GM23338 (cell line): ENCODE data around the gene LNP1. TPM values are rescaled to one million over a fixed set of nuclear protein-coding genes. Genes with fewer than 3 reads are reported as not detected.

ENCODE experiments used
- ATAC-seq: fragments of 200-7000 bp; cut with Tn5 transposase; 3 replicates; pipeline ENCODE4 v1.9.1; 2020
- DNase-seq: peaks from one replicate; pipeline ENCODE4 v3.0.0-alpha.2; 2015; ENCODE audit warnings: low spot score
- H2AFZ ChIP-seq: fragments of 200-600 bp; sonication (generic); 2 replicates; pipeline ENCODE4 v1.8.0; 2016; ENCODE audit warnings: antibody characterized with exemption, mild to moderate bottlenecking, moderate library complexity
- H3F3A ChIP-seq: fragments of 200-600 bp; sonication (generic); replicated peaks from 2 replicates; pipeline ENCODE4 v1.8.0; 2017; ENCODE audit warnings: antibody characterized with exemption, mixed run types, low read depth
- H3K27ac ChIP-seq: fragments of 200-600 bp; sonication (generic); 2 replicates; pipeline ENCODE4 v1.6.1; 2016; ENCODE audit warnings: low read depth
- H3K27me3 ChIP-seq: fragments of 200-600 bp; sonication (generic); 2 replicates; pipeline ENCODE4 v1.8.0; 2016; ENCODE audit warnings: mild to moderate bottlenecking, mixed run types, moderate library complexity; ENCODE audit not compliant: insufficient read depth
- H3K36me3 ChIP-seq: fragments of 200-600 bp; sonication (generic); 2 replicates; pipeline ENCODE4 v1.8.0; 2016; ENCODE audit warnings: mild to moderate bottlenecking; ENCODE audit not compliant: insufficient read depth
- H3K4me1 ChIP-seq: fragments of 200-600 bp; sonication (generic); 2 replicates; pipeline ENCODE4 v1.8.0; 2016; ENCODE audit warnings: mild to moderate bottlenecking, moderate library complexity; ENCODE audit not compliant: insufficient read depth
- H3K4me2 ChIP-seq: fragments of 200-600 bp; sonication (generic); 2 replicates; pipeline ENCODE4 v1.7.1; 2017; ENCODE audit warnings: mixed run types
- H3K4me3 ChIP-seq: fragments of 200-600 bp; sonication (generic); 2 replicates; pipeline ENCODE4 v1.6.1; 2016; ENCODE audit warnings: mixed run types
- H3K79me2 ChIP-seq: fragments of 200-600 bp; sonication (generic); replicated peaks from 2 replicates; pipeline ENCODE4 v1.8.0; 2017; ENCODE audit warnings: mild to moderate bottlenecking; ENCODE audit not compliant: insufficient read depth
- H3K9me2 ChIP-seq: fragments of 200-600 bp; sonication (generic); 2 replicates; pipeline ENCODE4 v1.8.0; 2017; ENCODE audit not compliant: insufficient read depth
- H4K20me1 ChIP-seq: fragments of 200-600 bp; sonication (generic); replicated peaks from 2 replicates; pipeline ENCODE4 v1.8.0; 2017; ENCODE audit warnings: mild to moderate bottlenecking; ENCODE audit not compliant: insufficient read depth
- H3K27ac Mint-ChIP-seq: 2 replicates; pipeline ENCODE4 v1.8.0; 2020; ENCODE audit warnings: inconsistent platforms, mild to moderate bottlenecking, moderate library complexity, mixed read lengths
- H3K27me3 Mint-ChIP-seq: 3 replicates; pipeline ENCODE4 v1.8.0; 2022; ENCODE audit warnings: low read depth, mild to moderate bottlenecking, moderate library complexity, mixed read lengths, inconsistent platforms; ENCODE audit not compliant: insufficient read depth, poor library complexity
- H3K36me3 Mint-ChIP-seq: 3 replicates; pipeline ENCODE4 v1.8.0; 2021; ENCODE audit warnings: low read depth, mild to moderate bottlenecking, inconsistent platforms, moderate library complexity, mixed read lengths
- H3K4me1 Mint-ChIP-seq: 3 replicates; pipeline ENCODE4 v1.8.0; 2020; ENCODE audit warnings: mild to moderate bottlenecking, inconsistent platforms, mixed read lengths
- H3K4me3 Mint-ChIP-seq: 3 replicates; pipeline ENCODE4 v1.8.0; 2021; ENCODE audit warnings: moderate library complexity, mild to moderate bottlenecking, inconsistent platforms, mixed read lengths
- H3K9me3 Mint-ChIP-seq: 3 replicates; pipeline ENCODE4 v1.8.0; 2020; ENCODE audit warnings: moderate library complexity, mild to moderate bottlenecking, inconsistent platforms, mixed read lengths
- CREB1 ChIP-seq: fragments of 250-450 bp; sonication (Bioruptor Pico); IDR thresholded peaks from 2 replicates; pipeline ENCODE4 v1.5.0; 2020; ENCODE audit warnings: low read depth, mild to moderate bottlenecking, moderate library complexity
- EZH2 ChIP-seq: fragments of 200-600 bp; sonication (generic); IDR thresholded peaks from one replicate; pipeline ENCODE4 v1.8.0; 2017; ENCODE audit warnings: antibody characterized with exemption, mild to moderate bottlenecking, low read depth; ENCODE audit not compliant: unreplicated experiment
- EZH2phosphoT487 ChIP-seq: fragments of 200-600 bp; sonication (generic); IDR thresholded peaks from one replicate; pipeline ENCODE4 v1.8.1; 2018; ENCODE audit warnings: antibody characterized with exemption; ENCODE audit not compliant: unreplicated experiment
- JUNB ChIP-seq: IDR thresholded peaks from one replicate; pipeline ENCODE4 v1.6.1; 2016; ENCODE audit warnings: antibody characterized with exemption; ENCODE audit not compliant: unreplicated experiment
- NANOG ChIP-seq: IDR thresholded peaks from 2 replicates; pipeline ENCODE4 v1.6.1; 2016; ENCODE audit warnings: antibody characterized with exemption, borderline replicate concordance
- POLR2AphosphoS5 ChIP-seq: IDR thresholded peaks from 2 replicates; pipeline ENCODE4 v1.6.1; 2016; ENCODE audit warnings: antibody characterized with exemption, low read depth
- STAT1 ChIP-seq: IDR thresholded peaks from one replicate; pipeline ENCODE4 v1.6.1; 2016; ENCODE audit warnings: antibody characterized with exemption; ENCODE audit not compliant: unreplicated experiment
- ZNF114 ChIP-seq: fragments of 250-450 bp; sonication (Bioruptor Pico); IDR thresholded peaks from 2 replicates; pipeline ENCODE4 v1.5.0; 2020; ENCODE audit warnings: mild to moderate bottlenecking, moderate library complexity
- ZNF331 ChIP-seq: fragments of 250-450 bp; sonication (Bioruptor Pico); IDR thresholded peaks from 2 replicates; pipeline ENCODE4 v1.5.0; 2020; ENCODE audit warnings: low read depth, mild to moderate bottlenecking, moderate library complexity
- polyA plus RNA-seq: library from polyadenylated mRNA; unstranded; fragments of >200 nt; fragmentation: Nextera tagmentation; extraction: Ambion mirVana; gene quantifications from 2 replicates; pipeline ENCODE4 v1.2.1, GENCODE V29; 2016
- total RNA-seq: library from RNA; depleted of rRNA; stranded (reverse); fragments of >200 nt; shearing (Covaris generic); gene quantifications from 2 replicates; pipeline ENCODE4 v1.2.3, GENCODE V29; 2014
- TF ChIP-seq, protein P1 (sequence below), 2 experiments: fragments of 200-600 bp in 1 of 2; sonication (generic) in 1 of 2; conservative IDR thresholded peaks; 2 replicates each; pipeline versions ENCODE4 v1.5.1 to v1.6.1; 2016 to 2017; ENCODE audit warnings: antibody characterized with exemption in 2 of 2, low read depth in 2 of 2, mild to moderate bottlenecking in 2 of 2, moderate library complexity in 1 of 2
- TF ChIP-seq, protein P2 (sequence below): IDR thresholded peaks from 2 replicates; pipeline ENCODE4 v1.6.1; 2016; ENCODE audit warnings: antibody characterized with exemption
- TF ChIP-seq, protein P3 (sequence below): IDR thresholded peaks from one replicate; pipeline ENCODE4 v1.6.1; 2018; ENCODE audit warnings: antibody characterized with exemption; ENCODE audit not compliant: unreplicated experiment
- TF ChIP-seq, protein P4 (sequence below): fragments of 250-450 bp; sonication (Bioruptor Pico); IDR thresholded peaks from 2 replicates; pipeline ENCODE4 v1.5.0; 2020; ENCODE audit warnings: mild to moderate bottlenecking, moderate library complexity

The LNP1 gene
- total and polyA plus RNA-seq, 2 experiments from 2014 or later, result 4.7 to 6.7 TPM

DNA sequence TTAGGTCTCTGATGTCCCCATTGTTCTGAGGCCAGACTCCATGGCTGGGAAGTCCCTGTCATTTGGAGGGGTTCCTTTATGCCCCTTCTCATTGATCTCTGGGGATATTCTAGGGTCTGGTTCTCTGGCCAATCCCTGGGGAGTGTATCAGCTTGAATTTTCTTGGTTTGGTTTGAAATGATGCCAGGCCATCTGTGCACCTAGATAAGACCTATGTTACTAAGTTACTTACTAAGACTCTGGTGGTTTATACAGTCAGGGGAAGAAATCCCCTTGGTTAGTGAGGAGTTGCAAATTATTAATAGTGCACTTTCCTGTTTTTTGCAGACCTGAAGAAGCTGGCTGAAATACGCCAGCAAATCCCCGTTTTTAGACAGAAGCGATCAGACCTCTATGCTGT, 46.5 kb upstream of the LNP1 start:
- Mint-ChIP-seq H3K9me3 (peaks cover 2% of the 10 kb centered on the region; the same call in 1 of the 3 replicates), H3K27me3 (peaks cover 2% of the 10 kb centered on the region), H3K27ac (no peak overlapping the region), H3K4me3 (no peak overlapping the region), H3K4me1 (no peaks in the 10 kb centered on the region), H3K36me3 (peaks cover 25% of the 10 kb centered on the region)
- Histone ChIP-seq H3K4me1 (no peaks in the 10 kb centered on the region), H3K27me3 (no peaks in the 10 kb centered on the region), H3K79me2 (no peaks in the 10 kb centered on the region), H4K20me1 (no peaks in the 10 kb centered on the region), H3F3A (no peaks in the 10 kb centered on the region), H3K27ac (no peak overlapping the region), H3K4me3 (no peak overlapping the region), H3K4me2 (no peak overlapping the region), H3K9me2 (no peaks in the 10 kb centered on the region), H3K36me3 (peaks cover 3% of the 10 kb centered on the region; the same call in 1 of the 2 replicates), H2AFZ (no peak overlapping the region)
- ATAC-seq, result no peak
- DNase-seq, result no peak
- TF ChIP-seq ZNF114 (CRISPR knock-in tag), result no peak
- TF ChIP-seq STAT1, result no peak
- TF ChIP-seq, protein P1, sequence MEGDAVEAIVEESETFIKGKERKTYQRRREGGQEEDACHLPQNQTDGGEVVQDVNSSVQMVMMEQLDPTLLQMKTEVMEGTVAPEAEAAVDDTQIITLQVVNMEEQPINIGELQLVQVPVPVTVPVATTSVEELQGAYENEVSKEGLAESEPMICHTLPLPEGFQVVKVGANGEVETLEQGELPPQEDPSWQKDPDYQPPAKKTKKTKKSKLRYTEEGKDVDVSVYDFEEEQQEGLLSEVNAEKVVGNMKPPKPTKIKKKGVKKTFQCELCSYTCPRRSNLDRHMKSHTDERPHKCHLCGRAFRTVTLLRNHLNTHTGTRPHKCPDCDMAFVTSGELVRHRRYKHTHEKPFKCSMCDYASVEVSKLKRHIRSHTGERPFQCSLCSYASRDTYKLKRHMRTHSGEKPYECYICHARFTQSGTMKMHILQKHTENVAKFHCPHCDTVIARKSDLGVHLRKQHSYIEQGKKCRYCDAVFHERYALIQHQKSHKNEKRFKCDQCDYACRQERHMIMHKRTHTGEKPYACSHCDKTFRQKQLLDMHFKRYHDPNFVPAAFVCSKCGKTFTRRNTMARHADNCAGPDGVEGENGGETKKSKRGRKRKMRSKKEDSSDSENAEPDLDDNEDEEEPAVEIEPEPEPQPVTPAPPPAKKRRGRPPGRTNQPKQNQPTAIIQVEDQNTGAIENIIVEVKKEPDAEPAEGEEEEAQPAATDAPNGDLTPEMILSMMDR (conservative IDR thresholded peaks at IDR 0.05; ENCODE audit: low read depth in 2 of 2), result no peak
- TF ChIP-seq, protein P2, sequence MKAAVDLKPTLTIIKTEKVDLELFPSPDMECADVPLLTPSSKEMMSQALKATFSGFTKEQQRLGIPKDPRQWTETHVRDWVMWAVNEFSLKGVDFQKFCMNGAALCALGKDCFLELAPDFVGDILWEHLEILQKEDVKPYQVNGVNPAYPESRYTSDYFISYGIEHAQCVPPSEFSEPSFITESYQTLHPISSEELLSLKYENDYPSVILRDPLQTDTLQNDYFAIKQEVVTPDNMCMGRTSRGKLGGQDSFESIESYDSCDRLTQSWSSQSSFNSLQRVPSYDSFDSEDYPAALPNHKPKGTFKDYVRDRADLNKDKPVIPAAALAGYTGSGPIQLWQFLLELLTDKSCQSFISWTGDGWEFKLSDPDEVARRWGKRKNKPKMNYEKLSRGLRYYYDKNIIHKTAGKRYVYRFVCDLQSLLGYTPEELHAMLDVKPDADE, result no peak
- TF ChIP-seq, protein P3, sequence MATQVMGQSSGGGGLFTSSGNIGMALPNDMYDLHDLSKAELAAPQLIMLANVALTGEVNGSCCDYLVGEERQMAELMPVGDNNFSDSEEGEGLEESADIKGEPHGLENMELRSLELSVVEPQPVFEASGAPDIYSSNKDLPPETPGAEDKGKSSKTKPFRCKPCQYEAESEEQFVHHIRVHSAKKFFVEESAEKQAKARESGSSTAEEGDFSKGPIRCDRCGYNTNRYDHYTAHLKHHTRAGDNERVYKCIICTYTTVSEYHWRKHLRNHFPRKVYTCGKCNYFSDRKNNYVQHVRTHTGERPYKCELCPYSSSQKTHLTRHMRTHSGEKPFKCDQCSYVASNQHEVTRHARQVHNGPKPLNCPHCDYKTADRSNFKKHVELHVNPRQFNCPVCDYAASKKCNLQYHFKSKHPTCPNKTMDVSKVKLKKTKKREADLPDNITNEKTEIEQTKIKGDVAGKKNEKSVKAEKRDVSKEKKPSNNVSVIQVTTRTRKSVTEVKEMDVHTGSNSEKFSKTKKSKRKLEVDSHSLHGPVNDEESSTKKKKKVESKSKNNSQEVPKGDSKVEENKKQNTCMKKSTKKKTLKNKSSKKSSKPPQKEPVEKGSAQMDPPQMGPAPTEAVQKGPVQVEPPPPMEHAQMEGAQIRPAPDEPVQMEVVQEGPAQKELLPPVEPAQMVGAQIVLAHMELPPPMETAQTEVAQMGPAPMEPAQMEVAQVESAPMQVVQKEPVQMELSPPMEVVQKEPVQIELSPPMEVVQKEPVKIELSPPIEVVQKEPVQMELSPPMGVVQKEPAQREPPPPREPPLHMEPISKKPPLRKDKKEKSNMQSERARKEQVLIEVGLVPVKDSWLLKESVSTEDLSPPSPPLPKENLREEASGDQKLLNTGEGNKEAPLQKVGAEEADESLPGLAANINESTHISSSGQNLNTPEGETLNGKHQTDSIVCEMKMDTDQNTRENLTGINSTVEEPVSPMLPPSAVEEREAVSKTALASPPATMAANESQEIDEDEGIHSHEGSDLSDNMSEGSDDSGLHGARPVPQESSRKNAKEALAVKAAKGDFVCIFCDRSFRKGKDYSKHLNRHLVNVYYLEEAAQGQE, result no peak
- TF ChIP-seq, protein P4, sequence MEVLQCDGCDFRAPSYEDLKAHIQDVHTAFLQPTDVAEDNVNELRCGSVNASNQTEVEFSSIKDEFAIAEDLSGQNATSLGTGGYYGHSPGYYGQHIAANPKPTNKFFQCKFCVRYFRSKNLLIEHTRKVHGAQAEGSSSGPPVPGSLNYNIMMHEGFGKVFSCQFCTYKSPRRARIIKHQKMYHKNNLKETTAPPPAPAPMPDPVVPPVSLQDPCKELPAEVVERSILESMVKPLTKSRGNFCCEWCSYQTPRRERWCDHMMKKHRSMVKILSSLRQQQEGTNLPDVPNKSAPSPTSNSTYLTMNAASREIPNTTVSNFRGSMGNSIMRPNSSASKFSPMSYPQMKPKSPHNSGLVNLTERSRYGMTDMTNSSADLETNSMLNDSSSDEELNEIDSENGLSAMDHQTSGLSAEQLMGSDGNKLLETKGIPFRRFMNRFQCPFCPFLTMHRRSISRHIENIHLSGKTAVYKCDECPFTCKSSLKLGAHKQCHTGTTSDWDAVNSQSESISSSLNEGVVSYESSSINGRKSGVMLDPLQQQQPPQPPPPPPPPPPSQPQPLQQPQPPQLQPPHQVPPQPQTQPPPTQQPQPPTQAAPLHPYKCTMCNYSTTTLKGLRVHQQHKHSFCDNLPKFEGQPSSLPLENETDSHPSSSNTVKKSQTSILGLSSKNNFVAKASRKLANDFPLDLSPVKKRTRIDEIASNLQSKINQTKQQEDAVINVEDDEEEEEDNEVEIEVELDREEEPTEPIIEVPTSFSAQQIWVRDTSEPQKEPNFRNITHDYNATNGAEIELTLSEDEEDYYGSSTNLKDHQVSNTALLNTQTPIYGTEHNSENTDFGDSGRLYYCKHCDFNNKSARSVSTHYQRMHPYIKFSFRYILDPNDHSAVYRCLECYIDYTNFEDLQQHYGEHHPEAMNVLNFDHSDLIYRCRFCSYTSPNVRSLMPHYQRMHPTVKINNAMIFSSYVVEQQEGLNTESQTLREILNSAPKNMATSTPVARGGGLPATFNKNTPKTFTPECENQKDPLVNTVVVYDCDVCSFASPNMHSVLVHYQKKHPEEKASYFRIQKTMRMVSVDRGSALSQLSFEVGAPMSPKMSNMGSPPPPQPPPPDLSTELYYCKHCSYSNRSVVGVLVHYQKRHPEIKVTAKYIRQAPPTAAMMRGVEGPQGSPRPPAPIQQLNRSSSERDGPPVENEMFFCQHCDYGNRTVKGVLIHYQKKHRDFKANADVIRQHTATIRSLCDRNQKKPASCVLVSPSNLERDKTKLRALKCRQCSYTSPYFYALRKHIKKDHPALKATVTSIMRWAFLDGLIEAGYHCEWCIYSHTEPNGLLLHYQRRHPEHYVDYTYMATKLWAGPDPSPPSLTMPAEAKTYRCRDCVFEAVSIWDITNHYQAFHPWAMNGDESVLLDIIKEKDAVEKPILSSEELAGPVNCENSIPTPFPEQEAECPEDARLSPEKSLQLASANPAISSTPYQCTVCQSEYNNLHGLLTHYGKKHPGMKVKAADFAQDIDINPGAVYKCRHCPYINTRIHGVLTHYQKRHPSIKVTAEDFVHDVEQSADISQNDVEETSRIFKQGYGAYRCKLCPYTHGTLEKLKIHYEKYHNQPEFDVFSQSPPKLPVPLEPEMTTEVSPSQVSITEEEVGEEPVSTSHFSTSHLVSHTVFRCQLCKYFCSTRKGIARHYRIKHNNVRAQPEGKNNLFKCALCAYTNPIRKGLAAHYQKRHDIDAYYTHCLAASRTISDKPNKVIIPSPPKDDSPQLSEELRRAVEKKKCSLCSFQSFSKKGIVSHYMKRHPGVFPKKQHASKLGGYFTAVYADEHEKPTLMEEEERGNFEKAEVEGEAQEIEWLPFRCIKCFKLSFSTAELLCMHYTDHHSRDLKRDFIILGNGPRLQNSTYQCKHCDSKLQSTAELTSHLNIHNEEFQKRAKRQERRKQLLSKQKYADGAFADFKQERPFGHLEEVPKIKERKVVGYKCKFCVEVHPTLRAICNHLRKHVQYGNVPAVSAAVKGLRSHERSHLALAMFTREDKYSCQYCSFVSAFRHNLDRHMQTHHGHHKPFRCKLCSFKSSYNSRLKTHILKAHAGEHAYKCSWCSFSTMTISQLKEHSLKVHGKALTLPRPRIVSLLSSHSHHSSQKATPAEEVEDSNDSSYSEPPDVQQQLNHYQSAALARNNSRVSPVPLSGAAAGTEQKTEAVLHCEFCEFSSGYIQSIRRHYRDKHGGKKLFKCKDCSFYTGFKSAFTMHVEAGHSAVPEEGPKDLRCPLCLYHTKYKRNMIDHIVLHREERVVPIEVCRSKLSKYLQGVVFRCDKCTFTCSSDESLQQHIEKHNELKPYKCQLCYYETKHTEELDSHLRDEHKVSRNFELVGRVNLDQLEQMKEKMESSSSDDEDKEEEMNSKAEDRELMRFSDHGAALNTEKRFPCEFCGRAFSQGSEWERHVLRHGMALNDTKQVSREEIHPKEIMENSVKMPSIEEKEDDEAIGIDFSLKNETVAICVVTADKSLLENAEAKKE (CRISPR knock-in tag), result no peak
- no peak for TF ChIP-seq ZNF331 (CRISPR knock-in tag)
- TF ChIP-seq EZH2, result no peak
- TF ChIP-seq NANOG, result no peak
- TF ChIP-seq CREB1 (CRISPR knock-in tag), result no peak
- TF ChIP-seq EZH2phosphoT487, result no peak
- no peak for TF ChIP-seq POLR2AphosphoS5
- TF ChIP-seq JUNB, result no peak
